GM23338 (cell line): Measurements from ENCODE around the gene GPR37L1. TPM values are rescaled to one million over a fixed set of nuclear protein-coding genes. Genes with fewer than 3 reads are reported as not detected.

ENCODE experiments used
- ATAC-seq: fragments of 200-7000 bp; cut with Tn5 transposase; 3 replicates; pipeline ENCODE4 v1.9.1; 2020
- DNase-seq: peaks from one replicate; pipeline ENCODE4 v3.0.0-alpha.2; 2015; ENCODE audit warnings: low spot score
- H2AFZ ChIP-seq: fragments of 200-600 bp; sonication (generic); 2 replicates; pipeline ENCODE4 v1.8.0; 2016; ENCODE audit warnings: antibody characterized with exemption, mild to moderate bottlenecking, moderate library complexity
- H3F3A ChIP-seq: fragments of 200-600 bp; sonication (generic); replicated peaks from 2 replicates; pipeline ENCODE4 v1.8.0; 2017; ENCODE audit warnings: antibody characterized with exemption, mixed run types, low read depth
- H3K27ac ChIP-seq: fragments of 200-600 bp; sonication (generic); 2 replicates; pipeline ENCODE4 v1.6.1; 2016; ENCODE audit warnings: low read depth
- H3K27me3 ChIP-seq: fragments of 200-600 bp; sonication (generic); 2 replicates; pipeline ENCODE4 v1.8.0; 2016; ENCODE audit warnings: mild to moderate bottlenecking, mixed run types, moderate library complexity; ENCODE audit not compliant: insufficient read depth
- H3K36me3 ChIP-seq: fragments of 200-600 bp; sonication (generic); 2 replicates; pipeline ENCODE4 v1.8.0; 2016; ENCODE audit warnings: mild to moderate bottlenecking; ENCODE audit not compliant: insufficient read depth
- H3K4me1 ChIP-seq: fragments of 200-600 bp; sonication (generic); 2 replicates; pipeline ENCODE4 v1.8.0; 2016; ENCODE audit warnings: mild to moderate bottlenecking, moderate library complexity; ENCODE audit not compliant: insufficient read depth
- H3K4me2 ChIP-seq: fragments of 200-600 bp; sonication (generic); 2 replicates; pipeline ENCODE4 v1.7.1; 2017; ENCODE audit warnings: mixed run types
- H3K4me3 ChIP-seq: fragments of 200-600 bp; sonication (generic); 2 replicates; pipeline ENCODE4 v1.6.1; 2016; ENCODE audit warnings: mixed run types
- H3K79me2 ChIP-seq: fragments of 200-600 bp; sonication (generic); replicated peaks from 2 replicates; pipeline ENCODE4 v1.8.0; 2017; ENCODE audit warnings: mild to moderate bottlenecking; ENCODE audit not compliant: insufficient read depth
- H3K9me2 ChIP-seq: fragments of 200-600 bp; sonication (generic); 2 replicates; pipeline ENCODE4 v1.8.0; 2017; ENCODE audit not compliant: insufficient read depth
- H4K20me1 ChIP-seq: fragments of 200-600 bp; sonication (generic); replicated peaks from 2 replicates; pipeline ENCODE4 v1.8.0; 2017; ENCODE audit warnings: mild to moderate bottlenecking; ENCODE audit not compliant: insufficient read depth
- H3K27ac Mint-ChIP-seq: 2 replicates; pipeline ENCODE4 v1.8.0; 2020; ENCODE audit warnings: inconsistent platforms, mild to moderate bottlenecking, moderate library complexity, mixed read lengths
- H3K27me3 Mint-ChIP-seq: 3 replicates; pipeline ENCODE4 v1.8.0; 2022; ENCODE audit warnings: low read depth, mild to moderate bottlenecking, moderate library complexity, mixed read lengths, inconsistent platforms; ENCODE audit not compliant: insufficient read depth, poor library complexity
- H3K36me3 Mint-ChIP-seq: 3 replicates; pipeline ENCODE4 v1.8.0; 2021; ENCODE audit warnings: low read depth, mild to moderate bottlenecking, inconsistent platforms, moderate library complexity, mixed read lengths
- H3K4me1 Mint-ChIP-seq: 3 replicates; pipeline ENCODE4 v1.8.0; 2020; ENCODE audit warnings: mild to moderate bottlenecking, inconsistent platforms, mixed read lengths
- H3K4me3 Mint-ChIP-seq: 3 replicates; pipeline ENCODE4 v1.8.0; 2021; ENCODE audit warnings: moderate library complexity, mild to moderate bottlenecking, inconsistent platforms, mixed read lengths
- H3K9me3 Mint-ChIP-seq: 3 replicates; pipeline ENCODE4 v1.8.0; 2020; ENCODE audit warnings: moderate library complexity, mild to moderate bottlenecking, inconsistent platforms, mixed read lengths
- CREB1 ChIP-seq: fragments of 250-450 bp; sonication (Bioruptor Pico); IDR thresholded peaks from 2 replicates; pipeline ENCODE4 v1.5.0; 2020; ENCODE audit warnings: low read depth, mild to moderate bottlenecking, moderate library complexity
- ETS1 ChIP-seq: IDR thresholded peaks from 2 replicates; pipeline ENCODE4 v1.6.1; 2016; ENCODE audit warnings: antibody characterized with exemption
- EZH2 ChIP-seq: fragments of 200-600 bp; sonication (generic); IDR thresholded peaks from one replicate; pipeline ENCODE4 v1.8.0; 2017; ENCODE audit warnings: antibody characterized with exemption, mild to moderate bottlenecking, low read depth; ENCODE audit not compliant: unreplicated experiment
- EZH2phosphoT487 ChIP-seq: fragments of 200-600 bp; sonication (generic); IDR thresholded peaks from one replicate; pipeline ENCODE4 v1.8.1; 2018; ENCODE audit warnings: antibody characterized with exemption; ENCODE audit not compliant: unreplicated experiment
- JUNB ChIP-seq: IDR thresholded peaks from one replicate; pipeline ENCODE4 v1.6.1; 2016; ENCODE audit warnings: antibody characterized with exemption; ENCODE audit not compliant: unreplicated experiment
- NANOG ChIP-seq: IDR thresholded peaks from 2 replicates; pipeline ENCODE4 v1.6.1; 2016; ENCODE audit warnings: antibody characterized with exemption, borderline replicate concordance
- POLR2AphosphoS5 ChIP-seq: IDR thresholded peaks from 2 replicates; pipeline ENCODE4 v1.6.1; 2016; ENCODE audit warnings: antibody characterized with exemption, low read depth
- STAT1 ChIP-seq: IDR thresholded peaks from one replicate; pipeline ENCODE4 v1.6.1; 2016; ENCODE audit warnings: antibody characterized with exemption; ENCODE audit not compliant: unreplicated experiment
- ZNF114 ChIP-seq: fragments of 250-450 bp; sonication (Bioruptor Pico); IDR thresholded peaks from 2 replicates; pipeline ENCODE4 v1.5.0; 2020; ENCODE audit warnings: mild to moderate bottlenecking, moderate library complexity
- ZNF331 ChIP-seq: fragments of 250-450 bp; sonication (Bioruptor Pico); IDR thresholded peaks from 2 replicates; pipeline ENCODE4 v1.5.0; 2020; ENCODE audit warnings: low read depth, mild to moderate bottlenecking, moderate library complexity
- polyA plus RNA-seq: library from polyadenylated mRNA; unstranded; fragments of >200 nt; fragmentation: Nextera tagmentation; extraction: Ambion mirVana; gene quantifications from 2 replicates; pipeline ENCODE4 v1.2.1, GENCODE V29; 2016
- total RNA-seq: library from RNA; depleted of rRNA; stranded (reverse); fragments of >200 nt; shearing (Covaris generic); gene quantifications from 2 replicates; pipeline ENCODE4 v1.2.3, GENCODE V29; 2014
- TF ChIP-seq, protein P1 (sequence below): IDR thresholded peaks from one replicate; pipeline ENCODE4 v1.6.1; 2018; ENCODE audit warnings: antibody characterized with exemption; ENCODE audit not compliant: unreplicated experiment
- TF ChIP-seq, protein P2 (sequence below): fragments of 250-450 bp; sonication (Bioruptor Pico); IDR thresholded peaks from 2 replicates; pipeline ENCODE4 v1.5.0; 2020; ENCODE audit warnings: mild to moderate bottlenecking, moderate library complexity
- TF ChIP-seq, protein P3 (sequence below), 2 experiments: fragments of 200-600 bp in 1 of 2; sonication (generic) in 1 of 2; conservative IDR thresholded peaks; 2 replicates each; pipeline versions ENCODE4 v1.5.1 to v1.6.1; 2016 to 2017; ENCODE audit warnings: antibody characterized with exemption in 2 of 2, low read depth in 2 of 2, mild to moderate bottlenecking in 2 of 2, moderate library complexity in 1 of 2

GPR37L1 gene
- total and polyA plus RNA-seq, 2 experiments from 2014 or later = 0.08 to 0.21 TPM

DNA sequence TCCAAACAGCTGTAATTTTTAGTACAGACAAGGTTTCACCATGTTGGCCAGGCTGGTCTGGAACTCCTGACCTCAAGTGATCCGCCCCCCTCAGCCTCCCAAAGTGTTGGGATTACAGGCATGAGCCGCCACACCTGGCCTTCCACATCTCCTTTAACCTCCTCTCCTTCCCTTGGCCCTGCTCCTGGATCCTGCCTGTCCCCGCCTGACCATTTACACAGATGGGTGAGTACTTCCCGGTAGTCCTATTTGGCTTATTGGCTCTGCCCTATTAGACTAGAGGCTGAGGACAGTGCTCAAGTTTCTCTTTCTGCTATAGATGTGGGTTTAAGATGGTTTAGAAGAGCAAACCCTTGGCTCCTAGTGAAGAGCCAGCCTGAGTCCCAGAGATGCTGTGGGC, 30.6 kb downstream of the GPR37L1 start:
- DNase-seq = no peak
- H4K20me1 ChIP-seq = no peaks in the 10 kb centered on the region
- H3K4me1 ChIP-seq = no peaks in the 10 kb centered on the region
- ATAC-seq = no peak
- H3F3A ChIP-seq = 0 out of 2 replicates have a peak, but pooled peaks cover 3% of the 10 kb centered on the region
- H3K4me2 ChIP-seq = no peak overlapping the region
- H3K27me3 ChIP-seq = no peaks in the 10 kb centered on the region
- TF ChIP-seq ETS1 (no peak), ZNF331 (CRISPR knock-in tag) (no peak), EZH2phosphoT487 (no peak), ZNF114 (CRISPR knock-in tag) (no peak), EZH2 (no peak), NANOG (no peak), STAT1 (no peak), POLR2AphosphoS5 (no peak), JUNB (no peak), CREB1 (CRISPR knock-in tag) (no peak)
- TF ChIP-seq, protein P1, sequence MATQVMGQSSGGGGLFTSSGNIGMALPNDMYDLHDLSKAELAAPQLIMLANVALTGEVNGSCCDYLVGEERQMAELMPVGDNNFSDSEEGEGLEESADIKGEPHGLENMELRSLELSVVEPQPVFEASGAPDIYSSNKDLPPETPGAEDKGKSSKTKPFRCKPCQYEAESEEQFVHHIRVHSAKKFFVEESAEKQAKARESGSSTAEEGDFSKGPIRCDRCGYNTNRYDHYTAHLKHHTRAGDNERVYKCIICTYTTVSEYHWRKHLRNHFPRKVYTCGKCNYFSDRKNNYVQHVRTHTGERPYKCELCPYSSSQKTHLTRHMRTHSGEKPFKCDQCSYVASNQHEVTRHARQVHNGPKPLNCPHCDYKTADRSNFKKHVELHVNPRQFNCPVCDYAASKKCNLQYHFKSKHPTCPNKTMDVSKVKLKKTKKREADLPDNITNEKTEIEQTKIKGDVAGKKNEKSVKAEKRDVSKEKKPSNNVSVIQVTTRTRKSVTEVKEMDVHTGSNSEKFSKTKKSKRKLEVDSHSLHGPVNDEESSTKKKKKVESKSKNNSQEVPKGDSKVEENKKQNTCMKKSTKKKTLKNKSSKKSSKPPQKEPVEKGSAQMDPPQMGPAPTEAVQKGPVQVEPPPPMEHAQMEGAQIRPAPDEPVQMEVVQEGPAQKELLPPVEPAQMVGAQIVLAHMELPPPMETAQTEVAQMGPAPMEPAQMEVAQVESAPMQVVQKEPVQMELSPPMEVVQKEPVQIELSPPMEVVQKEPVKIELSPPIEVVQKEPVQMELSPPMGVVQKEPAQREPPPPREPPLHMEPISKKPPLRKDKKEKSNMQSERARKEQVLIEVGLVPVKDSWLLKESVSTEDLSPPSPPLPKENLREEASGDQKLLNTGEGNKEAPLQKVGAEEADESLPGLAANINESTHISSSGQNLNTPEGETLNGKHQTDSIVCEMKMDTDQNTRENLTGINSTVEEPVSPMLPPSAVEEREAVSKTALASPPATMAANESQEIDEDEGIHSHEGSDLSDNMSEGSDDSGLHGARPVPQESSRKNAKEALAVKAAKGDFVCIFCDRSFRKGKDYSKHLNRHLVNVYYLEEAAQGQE = no peak
- TF ChIP-seq, protein P2, sequence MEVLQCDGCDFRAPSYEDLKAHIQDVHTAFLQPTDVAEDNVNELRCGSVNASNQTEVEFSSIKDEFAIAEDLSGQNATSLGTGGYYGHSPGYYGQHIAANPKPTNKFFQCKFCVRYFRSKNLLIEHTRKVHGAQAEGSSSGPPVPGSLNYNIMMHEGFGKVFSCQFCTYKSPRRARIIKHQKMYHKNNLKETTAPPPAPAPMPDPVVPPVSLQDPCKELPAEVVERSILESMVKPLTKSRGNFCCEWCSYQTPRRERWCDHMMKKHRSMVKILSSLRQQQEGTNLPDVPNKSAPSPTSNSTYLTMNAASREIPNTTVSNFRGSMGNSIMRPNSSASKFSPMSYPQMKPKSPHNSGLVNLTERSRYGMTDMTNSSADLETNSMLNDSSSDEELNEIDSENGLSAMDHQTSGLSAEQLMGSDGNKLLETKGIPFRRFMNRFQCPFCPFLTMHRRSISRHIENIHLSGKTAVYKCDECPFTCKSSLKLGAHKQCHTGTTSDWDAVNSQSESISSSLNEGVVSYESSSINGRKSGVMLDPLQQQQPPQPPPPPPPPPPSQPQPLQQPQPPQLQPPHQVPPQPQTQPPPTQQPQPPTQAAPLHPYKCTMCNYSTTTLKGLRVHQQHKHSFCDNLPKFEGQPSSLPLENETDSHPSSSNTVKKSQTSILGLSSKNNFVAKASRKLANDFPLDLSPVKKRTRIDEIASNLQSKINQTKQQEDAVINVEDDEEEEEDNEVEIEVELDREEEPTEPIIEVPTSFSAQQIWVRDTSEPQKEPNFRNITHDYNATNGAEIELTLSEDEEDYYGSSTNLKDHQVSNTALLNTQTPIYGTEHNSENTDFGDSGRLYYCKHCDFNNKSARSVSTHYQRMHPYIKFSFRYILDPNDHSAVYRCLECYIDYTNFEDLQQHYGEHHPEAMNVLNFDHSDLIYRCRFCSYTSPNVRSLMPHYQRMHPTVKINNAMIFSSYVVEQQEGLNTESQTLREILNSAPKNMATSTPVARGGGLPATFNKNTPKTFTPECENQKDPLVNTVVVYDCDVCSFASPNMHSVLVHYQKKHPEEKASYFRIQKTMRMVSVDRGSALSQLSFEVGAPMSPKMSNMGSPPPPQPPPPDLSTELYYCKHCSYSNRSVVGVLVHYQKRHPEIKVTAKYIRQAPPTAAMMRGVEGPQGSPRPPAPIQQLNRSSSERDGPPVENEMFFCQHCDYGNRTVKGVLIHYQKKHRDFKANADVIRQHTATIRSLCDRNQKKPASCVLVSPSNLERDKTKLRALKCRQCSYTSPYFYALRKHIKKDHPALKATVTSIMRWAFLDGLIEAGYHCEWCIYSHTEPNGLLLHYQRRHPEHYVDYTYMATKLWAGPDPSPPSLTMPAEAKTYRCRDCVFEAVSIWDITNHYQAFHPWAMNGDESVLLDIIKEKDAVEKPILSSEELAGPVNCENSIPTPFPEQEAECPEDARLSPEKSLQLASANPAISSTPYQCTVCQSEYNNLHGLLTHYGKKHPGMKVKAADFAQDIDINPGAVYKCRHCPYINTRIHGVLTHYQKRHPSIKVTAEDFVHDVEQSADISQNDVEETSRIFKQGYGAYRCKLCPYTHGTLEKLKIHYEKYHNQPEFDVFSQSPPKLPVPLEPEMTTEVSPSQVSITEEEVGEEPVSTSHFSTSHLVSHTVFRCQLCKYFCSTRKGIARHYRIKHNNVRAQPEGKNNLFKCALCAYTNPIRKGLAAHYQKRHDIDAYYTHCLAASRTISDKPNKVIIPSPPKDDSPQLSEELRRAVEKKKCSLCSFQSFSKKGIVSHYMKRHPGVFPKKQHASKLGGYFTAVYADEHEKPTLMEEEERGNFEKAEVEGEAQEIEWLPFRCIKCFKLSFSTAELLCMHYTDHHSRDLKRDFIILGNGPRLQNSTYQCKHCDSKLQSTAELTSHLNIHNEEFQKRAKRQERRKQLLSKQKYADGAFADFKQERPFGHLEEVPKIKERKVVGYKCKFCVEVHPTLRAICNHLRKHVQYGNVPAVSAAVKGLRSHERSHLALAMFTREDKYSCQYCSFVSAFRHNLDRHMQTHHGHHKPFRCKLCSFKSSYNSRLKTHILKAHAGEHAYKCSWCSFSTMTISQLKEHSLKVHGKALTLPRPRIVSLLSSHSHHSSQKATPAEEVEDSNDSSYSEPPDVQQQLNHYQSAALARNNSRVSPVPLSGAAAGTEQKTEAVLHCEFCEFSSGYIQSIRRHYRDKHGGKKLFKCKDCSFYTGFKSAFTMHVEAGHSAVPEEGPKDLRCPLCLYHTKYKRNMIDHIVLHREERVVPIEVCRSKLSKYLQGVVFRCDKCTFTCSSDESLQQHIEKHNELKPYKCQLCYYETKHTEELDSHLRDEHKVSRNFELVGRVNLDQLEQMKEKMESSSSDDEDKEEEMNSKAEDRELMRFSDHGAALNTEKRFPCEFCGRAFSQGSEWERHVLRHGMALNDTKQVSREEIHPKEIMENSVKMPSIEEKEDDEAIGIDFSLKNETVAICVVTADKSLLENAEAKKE (CRISPR knock-in tag) = no peak
- TF ChIP-seq, protein P3, sequence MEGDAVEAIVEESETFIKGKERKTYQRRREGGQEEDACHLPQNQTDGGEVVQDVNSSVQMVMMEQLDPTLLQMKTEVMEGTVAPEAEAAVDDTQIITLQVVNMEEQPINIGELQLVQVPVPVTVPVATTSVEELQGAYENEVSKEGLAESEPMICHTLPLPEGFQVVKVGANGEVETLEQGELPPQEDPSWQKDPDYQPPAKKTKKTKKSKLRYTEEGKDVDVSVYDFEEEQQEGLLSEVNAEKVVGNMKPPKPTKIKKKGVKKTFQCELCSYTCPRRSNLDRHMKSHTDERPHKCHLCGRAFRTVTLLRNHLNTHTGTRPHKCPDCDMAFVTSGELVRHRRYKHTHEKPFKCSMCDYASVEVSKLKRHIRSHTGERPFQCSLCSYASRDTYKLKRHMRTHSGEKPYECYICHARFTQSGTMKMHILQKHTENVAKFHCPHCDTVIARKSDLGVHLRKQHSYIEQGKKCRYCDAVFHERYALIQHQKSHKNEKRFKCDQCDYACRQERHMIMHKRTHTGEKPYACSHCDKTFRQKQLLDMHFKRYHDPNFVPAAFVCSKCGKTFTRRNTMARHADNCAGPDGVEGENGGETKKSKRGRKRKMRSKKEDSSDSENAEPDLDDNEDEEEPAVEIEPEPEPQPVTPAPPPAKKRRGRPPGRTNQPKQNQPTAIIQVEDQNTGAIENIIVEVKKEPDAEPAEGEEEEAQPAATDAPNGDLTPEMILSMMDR (conservative IDR thresholded peaks at IDR 0.05; ENCODE audit: low read depth in 2 of 2) = no peak
- no peaks in the 10 kb centered on the region for H3K79me2 ChIP-seq
- H3K4me3 Mint-ChIP-seq = no peak overlapping the region
- no peak overlapping the region for H3K4me3 ChIP-seq
- peaks cover 13% of the 10 kb centered on the region for H3K4me1 Mint-ChIP-seq
- H2AFZ ChIP-seq = no peak overlapping the region
- H3K36me3 Mint-ChIP-seq = no peaks in the 10 kb centered on the region
- H3K27ac ChIP-seq = no peak overlapping the region
- H3K27ac Mint-ChIP-seq = no peak overlapping the region
- H3K27me3 Mint-ChIP-seq = peaks cover 5% of the 10 kb centered on the region
- H3K9me2 ChIP-seq = no peaks in the 10 kb centered on the region
- no peaks in the 10 kb centered on the region; the same call in 2 of the 3 replicates for H3K9me3 Mint-ChIP-seq
- H3K36me3 ChIP-seq = no peaks in the 10 kb centered on the region
